HepG2 (cell line): ENCODE results near the gene IL32. TPM values are rescaled to one million over a fixed set of nuclear protein-coding genes. Genes with fewer than 3 reads are reported as not detected.

ENCODE experiments used
- AGO1 ChIP-seq: fragments of 200-400 bp; formaldehyde crosslinking; IDR thresholded peaks from 2 replicates; pipeline ENCODE4 v1.6.1; 2017; ENCODE audit warnings: mild to moderate bottlenecking, low read depth, low read length, moderate library complexity; ENCODE audit not compliant: poor library complexity, severe bottlenecking
- MXI1 ChIP-seq: IDR thresholded peaks from 3 replicates; pipeline ENCODE4 v1.6.1; 2012; ENCODE audit warnings: low read depth, low read length, inconsistent platforms, borderline replicate concordance
- RFX1 ChIP-seq: fragments of 450-650 bp; IDR thresholded peaks from 2 replicates; pipeline ENCODE4 v1.6.1; 2017
- SSRP1 ChIP-seq: IDR thresholded peaks from 2 replicates; pipeline ENCODE4 v1.6.1; 2016; ENCODE audit warnings: control low read depth
- ZFX ChIP-seq: sonication (generic); formaldehyde crosslinking; IDR thresholded peaks from 2 replicates; pipeline ENCODE4 v1.4.0; 2020; ENCODE audit warnings: mild to moderate bottlenecking, low read depth, missing genetic modification reagents, moderate library complexity
- ZFY ChIP-seq: sonication (generic); formaldehyde crosslinking; IDR thresholded peaks from 2 replicates; pipeline ENCODE4 v1.4.0; 2020; ENCODE audit warnings: missing genetic modification reagents
- ZNF12 ChIP-seq: sonication (generic); formaldehyde crosslinking; IDR thresholded peaks from 2 replicates; pipeline ENCODE4 v1.5.0; 2020; ENCODE audit warnings: missing genetic modification reagents
- ZNF343 ChIP-seq: sonication (generic); formaldehyde crosslinking; IDR thresholded peaks from 2 replicates; pipeline ENCODE4 v1.4.0; 2020; ENCODE audit warnings: mild to moderate bottlenecking, missing genetic modification reagents
- ZNF430 ChIP-seq: sonication (generic); formaldehyde crosslinking; IDR thresholded peaks from 2 replicates; pipeline ENCODE4 v1.9.0; 2021; ENCODE audit warnings: mild to moderate bottlenecking, missing genetic modification reagents
- ZNF883 ChIP-seq: sonication (generic); formaldehyde crosslinking; IDR thresholded peaks from 2 replicates; pipeline ENCODE4 v1.5.1; 2020; ENCODE audit warnings: mild to moderate bottlenecking, missing genetic modification reagents; ENCODE audit errors: not compliant biosample characterization
- polyA plus RNA-seq, 8 experiments: library from polyadenylated mRNA; depleted of rRNA in 3 of 8; stranded (reverse) in 7 of 8; unstranded in 1 of 8; fragments of >200 nt; fragmentation: Illumina TruSeq in 4 of 8; extraction: Trizol in 4 of 8; gene quantifications; 2 replicates each; pipeline versions ENCODE4 v1.2.1 to v1.2.3, GENCODE V29; 2011 to 2016; ENCODE audit warnings: low read depth in 4 of 8, missing spikeins in 1 of 8, mixed read lengths in 1 of 8; ENCODE audit not compliant: insufficient read depth in 1 of 8
- total RNA-seq, 5 experiments: library from RNA; depleted of rRNA; stranded (reverse); fragments of >200 nt; fragmentation: Illumina TruSeq; extraction: Trizol; gene quantifications; 2 replicates each; pipeline ENCODE4 v1.2.3, GENCODE V29; 2016; ENCODE audit warnings: low read depth in 1 of 5
- TF ChIP-seq, protein P1 (sequence below): sonication (generic); formaldehyde crosslinking; IDR thresholded peaks from 2 replicates; pipeline ENCODE4 v1.4.0; 2020; ENCODE audit warnings: mild to moderate bottlenecking, missing genetic modification reagents
- TF ChIP-seq, protein P2 (sequence below): sonication (generic); formaldehyde crosslinking; IDR thresholded peaks from 2 replicates; pipeline ENCODE4 v1.5.0; 2020; ENCODE audit warnings: mild to moderate bottlenecking, missing genetic modification reagents, borderline replicate concordance
- TF ChIP-seq, protein P3 (sequence below): sonication (generic); formaldehyde crosslinking; IDR thresholded peaks from 2 replicates; pipeline ENCODE4 v1.4.0; 2020; ENCODE audit warnings: mild to moderate bottlenecking, missing genetic modification reagents, borderline replicate concordance
- TF ChIP-seq, protein P4 (sequence below): sonication (generic); formaldehyde crosslinking; IDR thresholded peaks from 2 replicates; pipeline ENCODE4 v1.4.0; 2020; ENCODE audit warnings: missing genetic modification reagents

Gene IL32
- total and polyA plus RNA-seq, 2 of the 13 experiments (the other 11 are each of a cell fraction or from before 2014, with no cell fraction given): 115 to 165 TPM

DNA sequence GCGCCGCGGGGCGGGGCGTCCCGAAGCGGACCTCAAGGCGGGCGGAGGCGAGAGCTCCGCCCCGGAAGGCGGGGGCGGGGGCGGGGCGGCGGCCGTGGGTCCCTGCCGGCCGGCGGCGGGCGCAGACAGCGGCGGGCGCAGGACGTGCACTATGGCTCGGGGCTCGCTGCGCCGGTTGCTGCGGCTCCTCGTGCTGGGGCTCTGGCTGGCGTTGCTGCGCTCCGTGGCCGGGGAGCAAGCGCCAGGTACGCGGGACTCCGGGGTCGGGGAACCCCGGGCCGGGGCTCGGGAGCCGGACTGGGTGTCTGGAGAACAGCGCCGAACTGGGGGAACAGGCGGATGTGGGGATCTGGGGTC lies 45.2 kb upstream of the IL32 start, which contains the start of gene TNFRSF12A (continued):
- 0 out of 2 replicates have a peak, but pooled peaks have one; percentile 13 for TF ChIP-seq ZNF430 (CRISPR knock-in tag)
- TF ChIP-seq RFX1: no peak
- 0 out of 2 replicates have a peak, but pooled peaks have one; percentile 24 for TF ChIP-seq ZNF343
- peak; percentile 53 for TF ChIP-seq ZNF883 (CRISPR knock-in tag)
- TF ChIP-seq ZFY: peak; percentile 58
- peak; percentile 60; the same call in 1 of the 3 replicates for TF ChIP-seq MXI1
- TF ChIP-seq, protein P1, sequence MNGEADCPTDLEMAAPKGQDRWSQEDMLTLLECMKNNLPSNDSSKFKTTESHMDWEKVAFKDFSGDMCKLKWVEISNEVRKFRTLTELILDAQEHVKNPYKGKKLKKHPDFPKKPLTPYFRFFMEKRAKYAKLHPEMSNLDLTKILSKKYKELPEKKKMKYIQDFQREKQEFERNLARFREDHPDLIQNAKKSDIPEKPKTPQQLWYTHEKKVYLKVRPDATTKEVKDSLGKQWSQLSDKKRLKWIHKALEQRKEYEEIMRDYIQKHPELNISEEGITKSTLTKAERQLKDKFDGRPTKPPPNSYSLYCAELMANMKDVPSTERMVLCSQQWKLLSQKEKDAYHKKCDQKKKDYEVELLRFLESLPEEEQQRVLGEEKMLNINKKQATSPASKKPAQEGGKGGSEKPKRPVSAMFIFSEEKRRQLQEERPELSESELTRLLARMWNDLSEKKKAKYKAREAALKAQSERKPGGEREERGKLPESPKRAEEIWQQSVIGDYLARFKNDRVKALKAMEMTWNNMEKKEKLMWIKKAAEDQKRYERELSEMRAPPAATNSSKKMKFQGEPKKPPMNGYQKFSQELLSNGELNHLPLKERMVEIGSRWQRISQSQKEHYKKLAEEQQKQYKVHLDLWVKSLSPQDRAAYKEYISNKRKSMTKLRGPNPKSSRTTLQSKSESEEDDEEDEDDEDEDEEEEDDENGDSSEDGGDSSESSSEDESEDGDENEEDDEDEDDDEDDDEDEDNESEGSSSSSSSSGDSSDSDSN (CRISPR knock-in tag): peak; percentile 75; the same call in 1 of the 2 replicates
- no peak for TF ChIP-seq AGO1
- TF ChIP-seq, protein P2, sequence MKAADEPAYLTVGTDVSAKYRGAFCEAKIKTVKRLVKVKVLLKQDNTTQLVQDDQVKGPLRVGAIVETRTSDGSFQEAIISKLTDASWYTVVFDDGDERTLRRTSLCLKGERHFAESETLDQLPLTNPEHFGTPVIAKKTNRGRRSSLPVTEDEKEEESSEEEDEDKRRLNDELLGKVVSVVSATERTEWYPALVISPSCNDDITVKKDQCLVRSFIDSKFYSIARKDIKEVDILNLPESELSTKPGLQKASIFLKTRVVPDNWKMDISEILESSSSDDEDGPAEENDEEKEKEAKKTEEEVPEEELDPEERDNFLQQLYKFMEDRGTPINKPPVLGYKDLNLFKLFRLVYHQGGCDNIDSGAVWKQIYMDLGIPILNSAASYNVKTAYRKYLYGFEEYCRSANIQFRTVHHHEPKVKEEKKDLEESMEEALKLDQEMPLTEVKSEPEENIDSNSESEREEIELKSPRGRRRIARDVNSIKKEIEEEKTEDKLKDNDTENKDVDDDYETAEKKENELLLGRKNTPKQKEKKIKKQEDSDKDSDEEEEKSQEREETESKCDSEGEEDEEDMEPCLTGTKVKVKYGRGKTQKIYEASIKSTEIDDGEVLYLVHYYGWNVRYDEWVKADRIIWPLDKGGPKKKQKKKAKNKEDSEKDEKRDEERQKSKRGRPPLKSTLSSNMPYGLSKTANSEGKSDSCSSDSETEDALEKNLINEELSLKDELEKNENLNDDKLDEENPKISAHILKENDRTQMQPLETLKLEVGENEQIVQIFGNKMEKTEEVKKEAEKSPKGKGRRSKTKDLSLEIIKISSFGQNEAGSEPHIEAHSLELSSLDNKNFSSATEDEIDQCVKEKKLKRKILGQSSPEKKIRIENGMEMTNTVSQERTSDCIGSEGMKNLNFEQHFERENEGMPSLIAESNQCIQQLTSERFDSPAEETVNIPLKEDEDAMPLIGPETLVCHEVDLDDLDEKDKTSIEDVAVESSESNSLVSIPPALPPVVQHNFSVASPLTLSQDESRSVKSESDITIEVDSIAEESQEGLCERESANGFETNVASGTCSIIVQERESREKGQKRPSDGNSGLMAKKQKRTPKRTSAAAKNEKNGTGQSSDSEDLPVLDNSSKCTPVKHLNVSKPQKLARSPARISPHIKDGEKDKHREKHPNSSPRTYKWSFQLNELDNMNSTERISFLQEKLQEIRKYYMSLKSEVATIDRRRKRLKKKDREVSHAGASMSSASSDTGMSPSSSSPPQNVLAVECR (CRISPR knock-in tag): peak; percentile 78; the same call in 1 of the 2 replicates
- TF ChIP-seq, protein P3, sequence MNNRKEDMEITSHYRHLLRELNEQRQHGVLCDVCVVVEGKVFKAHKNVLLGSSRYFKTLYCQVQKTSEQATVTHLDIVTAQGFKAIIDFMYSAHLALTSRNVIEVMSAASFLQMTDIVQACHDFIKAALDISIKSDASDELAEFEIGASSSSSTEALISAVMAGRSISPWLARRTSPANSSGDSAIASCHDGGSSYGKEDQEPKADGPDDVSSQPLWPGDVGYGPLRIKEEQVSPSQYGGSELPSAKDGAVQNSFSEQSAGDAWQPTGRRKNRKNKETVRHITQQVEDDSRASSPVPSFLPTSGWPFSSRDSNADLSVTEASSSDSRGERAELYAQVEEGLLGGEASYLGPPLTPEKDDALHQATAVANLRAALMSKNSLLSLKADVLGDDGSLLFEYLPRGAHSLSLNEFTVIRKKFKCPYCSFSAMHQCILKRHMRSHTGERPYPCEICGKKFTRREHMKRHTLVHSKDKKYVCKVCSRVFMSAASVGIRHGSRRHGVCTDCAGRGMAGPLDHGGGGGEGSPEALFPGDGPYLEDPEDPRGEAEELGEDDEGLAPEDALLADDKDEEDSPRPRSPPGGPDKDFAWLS: 0 out of 2 replicates have a peak, but pooled peaks have one; percentile 9
- TF ChIP-seq SSRP1 (CRISPR knock-in tag): no peak
- TF ChIP-seq ZFX (CRISPR knock-in tag): peak; percentile 4; the same call in 1 of the 2 replicates
- TF ChIP-seq, protein P4, sequence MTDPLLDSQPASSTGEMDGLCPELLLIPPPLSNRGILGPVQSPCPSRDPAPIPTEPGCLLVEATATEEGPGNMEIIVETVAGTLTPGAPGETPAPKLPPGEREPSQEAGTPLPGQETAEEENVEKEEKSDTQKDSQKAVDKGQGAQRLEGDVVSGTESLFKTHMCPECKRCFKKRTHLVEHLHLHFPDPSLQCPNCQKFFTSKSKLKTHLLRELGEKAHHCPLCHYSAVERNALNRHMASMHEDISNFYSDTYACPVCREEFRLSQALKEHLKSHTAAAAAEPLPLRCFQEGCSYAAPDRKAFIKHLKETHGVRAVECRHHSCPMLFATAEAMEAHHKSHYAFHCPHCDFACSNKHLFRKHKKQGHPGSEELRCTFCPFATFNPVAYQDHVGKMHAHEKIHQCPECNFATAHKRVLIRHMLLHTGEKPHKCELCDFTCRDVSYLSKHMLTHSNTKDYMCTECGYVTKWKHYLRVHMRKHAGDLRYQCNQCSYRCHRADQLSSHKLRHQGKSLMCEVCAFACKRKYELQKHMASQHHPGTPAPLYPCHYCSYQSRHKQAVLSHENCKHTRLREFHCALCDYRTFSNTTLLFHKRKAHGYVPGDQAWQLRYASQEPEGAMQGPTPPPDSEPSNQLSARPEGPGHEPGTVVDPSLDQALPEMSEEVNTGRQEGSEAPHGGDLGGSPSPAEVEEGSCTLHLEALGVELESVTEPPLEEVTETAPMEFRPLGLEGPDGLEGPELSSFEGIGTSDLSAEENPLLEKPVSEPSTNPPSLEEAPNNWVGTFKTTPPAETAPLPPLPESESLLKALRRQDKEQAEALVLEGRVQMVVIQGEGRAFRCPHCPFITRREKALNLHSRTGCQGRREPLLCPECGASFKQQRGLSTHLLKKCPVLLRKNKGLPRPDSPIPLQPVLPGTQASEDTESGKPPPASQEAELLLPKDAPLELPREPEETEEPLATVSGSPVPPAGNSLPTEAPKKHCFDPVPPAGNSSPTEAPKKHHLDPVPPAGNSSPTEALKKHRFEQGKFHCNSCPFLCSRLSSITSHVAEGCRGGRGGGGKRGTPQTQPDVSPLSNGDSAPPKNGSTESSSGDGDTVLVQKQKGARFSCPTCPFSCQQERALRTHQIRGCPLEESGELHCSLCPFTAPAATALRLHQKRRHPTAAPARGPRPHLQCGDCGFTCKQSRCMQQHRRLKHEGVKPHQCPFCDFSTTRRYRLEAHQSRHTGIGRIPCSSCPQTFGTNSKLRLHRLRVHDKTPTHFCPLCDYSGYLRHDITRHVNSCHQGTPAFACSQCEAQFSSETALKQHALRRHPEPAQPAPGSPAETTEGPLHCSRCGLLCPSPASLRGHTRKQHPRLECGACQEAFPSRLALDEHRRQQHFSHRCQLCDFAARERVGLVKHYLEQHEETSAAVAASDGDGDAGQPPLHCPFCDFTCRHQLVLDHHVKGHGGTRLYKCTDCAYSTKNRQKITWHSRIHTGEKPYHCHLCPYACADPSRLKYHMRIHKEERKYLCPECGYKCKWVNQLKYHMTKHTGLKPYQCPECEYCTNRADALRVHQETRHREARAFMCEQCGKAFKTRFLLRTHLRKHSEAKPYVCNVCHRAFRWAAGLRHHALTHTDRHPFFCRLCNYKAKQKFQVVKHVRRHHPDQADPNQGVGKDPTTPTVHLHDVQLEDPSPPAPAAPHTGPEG: no peak
- TF ChIP-seq ZNF12 (CRISPR knock-in tag): no peak
